C4-2B (cell line): ENCODE measurements around the gene ATP5MK.
"Not testable (repeated sequence)": the region's sequence is repeated elsewhere in the genome, so short reads cannot be mapped to it uniquely, and the experiment has no call there.

Experiments used
- H3K27ac ChIP-seq: fragments of 450-650 bp; 2 replicates; pipeline ENCODE4 v1.5.1; 2017
- CTCF ChIP-seq: fragments of 450-650 bp; conservative IDR thresholded peaks from 2 replicates; pipeline ENCODE4 v1.5.1; 2017; ENCODE audit warnings: mild to moderate bottlenecking
- ZFX ChIP-seq: fragments of 450-650 bp; IDR thresholded peaks from 2 replicates; pipeline ENCODE4 v1.6.1; 2017

ATP5MK gene

GRCh38 chr10:103423748-103424147, 27.5 kb upstream of the ATP5MK start:
- TF ChIP-seq ZFX (no peak), CTCF (no peak)
- no peak overlapping the region for H3K27ac ChIP-seq

GRCh38 chr10:103419101-103419500, 22.8 kb upstream of the ATP5MK start:
- H3K27ac ChIP-seq: no peak overlapping the region
- TF ChIP-seq ZFX (no peak), CTCF (no peak)

- no peak overlapping the region for H3K27ac ChIP-seq
- no peak for TF ChIP-seq CTCF
- no peak for TF ChIP-seq ZFX
These were observed 21.3 kb upstream of the ATP5MK start for GRCh38 chr10:103417601-103418000.

GRCh38 chr10:103417148-103417469, 20.8 kb upstream of the ATP5MK start:
- not testable (repeated sequence) for H3K27ac ChIP-seq

- H3K27ac ChIP-seq: no peak overlapping the region
- TF ChIP-seq ZFX (no peak), CTCF (peak; percentile 70)
These were observed 20.3 kb upstream of the ATP5MK start for GRCh38 chr10:103416436-103417147.

GRCh38 chr10:103415581-103415980, 19.3 kb upstream of the ATP5MK start:
- H3K27ac ChIP-seq: no peak overlapping the region
- TF ChIP-seq ZFX (no peak), CTCF (no peak)

- TF ChIP-seq CTCF (no peak), ZFX (no peak)
- no peak overlapping the region for H3K27ac ChIP-seq
These were observed 17.3 kb upstream of the ATP5MK start for GRCh38 chr10:103413564-103413963.

GRCh38 chr10:103397191-103397825, 1.0 kb upstream of the ATP5MK start:
- TF ChIP-seq ZFX: no peak
- H3K27ac ChIP-seq: peak overlapping the region; percentile 94
